NCI-H2196 (cell line): ENCODE results near the gene CEP112.

Experiments used
- DNase-seq: peaks from one replicate; lab custom pipeline; 2025; ENCODE audit not compliant: unreplicated experiment; lab: John Stamatoyannopoulos, UW

Gene CEP112

GRCh38 chr17:66191593-66192377 is at the start of gene CEP112:
Gene CEP112 (minus strand): TSS chr17:66192133.
- peak; percentile 89 for DNase-seq

GRCh38 chr17:66240630-66241029 is 48.7 kb upstream of the CEP112 start:
- no peak for DNase-seq

DNA sequence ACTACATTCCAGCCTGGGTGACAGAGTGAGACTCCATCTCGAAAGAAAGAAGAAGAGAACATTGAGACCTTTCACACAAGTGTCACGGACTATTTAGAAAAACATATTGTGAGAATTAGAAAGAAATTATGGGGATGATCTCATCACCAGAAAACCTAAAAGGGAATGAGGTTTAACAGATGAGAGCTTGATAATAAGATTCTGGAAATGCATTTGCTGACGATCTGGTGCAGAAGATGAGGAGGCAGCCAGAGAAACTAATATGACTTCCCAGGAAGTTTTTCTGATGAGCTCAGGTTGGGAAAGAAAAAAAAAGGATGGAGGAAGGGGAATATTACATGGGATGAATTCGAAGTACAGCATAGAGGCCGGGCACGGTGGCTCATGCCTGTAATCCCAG is 48.1 kb upstream of the CEP112 start:
- DNase-seq, result no peak

- DNase-seq, result no peak
These were observed 43.6 kb upstream of the CEP112 start for GRCh38 chr17:66235377-66235994.

- no peak for DNase-seq
These were observed 42.7 kb upstream of the CEP112 start for GRCh38 chr17:66234611-66235010.

- no peak for DNase-seq
These were observed 41.3 kb upstream of the CEP112 start for GRCh38 chr17:66233023-66233753.

- no peak for DNase-seq
These were observed 39.1 kb upstream of the CEP112 start for GRCh38 chr17:66230922-66231591.

- no peak for DNase-seq
These were observed 38.0 kb upstream of the CEP112 start for GRCh38 chr17:66229783-66230538.

DNA sequence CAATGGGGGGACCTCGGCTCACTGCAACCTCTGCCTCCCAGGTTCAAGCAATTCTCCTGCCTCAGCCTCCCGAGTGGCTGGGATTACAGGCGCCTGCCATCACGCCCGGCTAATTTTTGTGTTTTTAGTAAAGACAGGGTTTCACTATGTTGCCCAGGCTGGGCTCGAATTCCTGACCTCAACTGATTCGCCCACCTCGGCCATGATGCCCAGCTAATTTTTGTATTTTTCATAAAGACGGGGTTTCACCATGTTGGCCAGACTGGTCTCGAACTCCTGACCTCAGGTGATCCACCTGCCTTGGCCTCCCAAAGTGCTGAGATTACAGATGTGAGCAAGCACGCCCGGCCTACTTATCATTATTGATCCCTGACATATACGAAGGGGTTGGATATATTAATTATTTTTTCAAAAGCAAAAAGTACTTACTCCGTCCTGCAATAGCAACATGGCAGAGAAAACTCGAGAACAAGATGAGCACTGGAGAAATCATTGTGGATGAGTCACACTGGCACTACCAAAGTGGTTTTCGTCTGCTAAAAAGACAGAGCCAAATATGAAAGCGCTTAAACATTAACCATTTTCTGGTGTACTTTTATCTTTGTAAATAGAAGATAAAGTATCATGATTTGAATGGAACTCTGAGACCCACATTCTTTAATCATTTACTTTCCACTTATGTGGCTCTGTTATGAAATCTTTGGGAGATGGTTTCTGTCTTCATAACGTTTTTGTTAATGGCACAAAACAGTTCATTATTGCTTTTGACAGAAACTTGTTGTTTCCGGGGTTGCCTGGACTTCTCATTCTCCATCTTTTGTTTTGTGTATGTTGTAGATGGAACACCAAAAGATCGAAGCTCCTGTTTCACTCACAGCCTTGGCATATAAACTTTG is 37.2 kb upstream of the CEP112 start, which contains the start of gene APOH:
TSS of gene APOH (minus strand) at position 529 of the 896 bp plus-strand sequence. CDS start at position 493, 36 bp downstream.
- no peak for DNase-seq

DNA sequence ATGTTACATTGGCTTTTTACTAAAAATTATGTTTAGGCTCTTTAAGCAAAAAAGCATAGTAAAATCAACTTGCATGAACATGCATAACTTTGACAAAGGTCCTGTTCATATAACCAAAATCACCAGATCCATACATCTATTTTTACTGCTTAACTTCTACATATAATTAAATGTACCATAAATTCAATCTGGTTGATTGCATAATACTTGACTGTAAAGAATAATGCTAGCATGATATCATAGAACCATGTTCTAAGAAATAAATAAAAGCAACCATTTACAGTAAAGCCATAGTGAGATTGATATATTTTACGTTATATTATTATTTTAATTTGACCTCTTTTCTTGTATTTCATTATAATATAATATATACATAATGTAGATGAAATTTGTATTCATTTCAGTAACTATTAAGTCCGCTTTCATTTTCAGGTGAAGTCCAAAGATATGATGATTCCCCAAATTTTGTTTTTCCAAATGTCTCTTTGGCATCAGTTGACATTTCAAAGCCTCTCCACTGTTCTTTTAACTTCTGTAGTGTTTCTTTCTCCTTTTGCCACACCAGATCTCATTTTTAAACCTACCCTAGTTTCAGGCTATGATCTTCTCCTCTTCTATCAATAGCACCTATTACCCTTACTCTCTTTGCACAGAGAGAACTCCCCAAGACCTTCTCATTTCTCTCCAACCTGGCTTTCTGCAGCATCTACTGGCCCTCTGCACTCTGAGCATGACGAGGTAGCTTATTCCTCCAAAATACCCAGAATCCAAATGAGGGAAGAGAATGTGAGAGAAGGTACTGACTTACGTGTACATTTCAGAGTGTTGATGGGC is 35.5 kb upstream of the CEP112 start:
- DNase-seq, result no peak

DNA sequence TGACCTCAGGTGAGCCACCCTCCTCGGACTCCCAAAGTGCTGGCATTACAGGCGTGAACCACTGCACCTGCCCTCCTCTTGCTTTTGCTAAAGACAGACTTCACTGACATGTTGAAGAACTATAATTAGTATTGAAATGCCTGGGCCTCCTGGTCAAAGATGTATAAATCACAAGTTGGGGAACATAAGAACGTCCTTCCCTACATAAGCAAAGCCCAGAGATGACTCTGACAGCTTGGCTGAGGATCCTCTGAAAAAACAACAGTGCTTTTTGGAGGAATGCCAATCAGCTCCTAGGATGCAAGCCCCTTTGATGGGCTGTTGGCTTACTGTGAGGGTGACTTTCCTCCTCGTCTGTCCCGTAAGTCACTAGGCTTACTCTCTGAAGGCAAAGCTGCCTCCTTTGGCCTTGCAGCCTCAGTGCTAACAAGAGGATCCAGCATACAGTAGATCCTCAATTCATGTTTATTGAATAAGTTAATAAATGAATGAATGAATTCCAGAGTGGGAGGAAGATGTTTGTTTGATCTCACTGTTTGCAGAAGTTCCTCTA is 30.9 kb upstream of the CEP112 start:
- no peak for DNase-seq

GRCh38 chr17:66221755-66222530 is 30.0 kb upstream of the CEP112 start:
- no peak for DNase-seq

DNA sequence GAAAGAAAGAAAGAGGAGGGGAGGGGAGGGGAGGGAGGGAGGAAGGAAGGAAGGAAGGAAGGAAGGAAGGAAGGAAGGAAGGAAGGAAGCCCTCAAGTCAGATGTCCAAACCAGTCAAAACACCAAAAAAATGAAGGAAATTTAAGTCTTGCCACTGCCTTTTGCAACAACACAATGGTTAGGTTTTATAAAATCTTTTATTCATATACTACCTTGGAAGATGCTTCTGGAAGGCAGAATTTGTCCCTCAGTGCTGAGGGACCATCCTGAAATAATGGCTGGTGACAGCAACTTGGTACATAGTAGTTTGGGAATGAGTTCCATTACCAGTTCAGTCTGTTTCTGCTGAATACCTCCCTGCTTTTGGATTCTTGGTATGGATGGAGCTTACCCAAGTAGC is 29.4 kb upstream of the CEP112 start:
- no peak for DNase-seq

DNA sequence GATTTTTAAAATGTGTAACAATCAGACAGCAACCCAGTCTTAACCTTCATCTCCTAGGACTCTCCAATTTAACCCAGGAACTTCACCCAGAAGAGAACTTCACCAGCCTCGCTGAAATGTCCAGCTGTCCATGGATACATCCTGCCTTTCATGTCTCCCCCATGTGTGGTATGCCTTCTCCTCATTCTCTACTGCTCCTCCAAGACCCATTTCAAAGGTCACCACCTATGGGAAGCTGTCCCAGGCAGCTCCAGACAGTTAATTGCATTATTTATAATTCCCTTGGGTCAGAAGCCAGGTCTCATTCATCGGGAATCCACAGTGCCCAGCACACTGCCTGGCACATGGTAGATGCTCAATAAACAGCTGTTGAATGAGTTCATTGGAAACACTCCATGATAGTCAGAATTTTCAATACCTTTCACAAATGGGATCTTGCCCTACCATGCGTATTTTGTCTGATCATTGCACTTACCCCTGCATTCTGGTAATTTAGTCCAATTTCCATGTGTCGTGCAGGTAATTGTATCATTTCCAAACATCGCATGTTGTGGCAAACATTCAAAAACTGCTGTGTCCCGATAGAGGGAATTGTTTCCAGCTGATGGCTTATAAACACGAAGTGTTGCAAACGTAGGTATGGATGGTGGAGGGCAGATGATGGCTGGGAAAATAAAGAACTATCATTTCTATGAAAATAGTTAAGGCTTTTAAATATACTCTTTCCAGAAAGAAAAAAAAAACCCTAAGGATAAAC is 28.3 kb upstream of the CEP112 start:
- DNase-seq, result no peak

DNA sequence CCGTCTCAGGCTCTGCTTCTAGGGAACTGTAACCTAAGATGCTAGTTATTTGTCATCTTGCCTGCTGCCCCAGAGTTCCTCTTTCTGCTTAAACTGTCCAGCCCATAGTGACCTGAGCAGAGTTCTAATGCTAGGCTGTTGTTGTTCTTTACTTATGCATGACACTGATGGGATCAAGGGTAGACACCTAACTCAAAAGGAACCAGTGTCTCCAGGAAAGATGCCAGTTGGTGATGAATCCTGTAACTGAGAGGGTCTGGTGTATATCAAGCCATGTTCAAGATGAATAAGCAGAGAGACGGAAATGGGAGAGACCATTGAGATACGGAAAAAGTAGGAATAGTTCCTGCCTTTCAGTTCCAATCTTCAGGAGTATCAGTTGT is 23.6 kb upstream of the CEP112 start:
- no peak for DNase-seq

GRCh38 chr17:66214884-66215528 is 23.1 kb upstream of the CEP112 start:
- DNase-seq, result peak; percentile 40
